Fibroblast of lung (primary cell): ENCODE measurements around the gene ZNF319. TPM values are rescaled to one million over a fixed set of nuclear protein-coding genes. Genes with fewer than 3 reads are reported as not detected.

Source experiments
- DNase-seq, 2 donors: peaks; one replicate each; pipeline versions ENCODE4 v3.0.0 to v3.0.0-alpha.2; 2010; ENCODE audit warnings: low read depth in 2 of 2
- H2AFZ ChIP-seq: 2 replicates; pipeline ENCODE4 v1.5.1; 2012; ENCODE audit warnings: low read length, control low read depth, inconsistent platforms
- H3K27ac ChIP-seq: 2 replicates; pipeline ENCODE4 v1.5.1; 2011; ENCODE audit warnings: low read length, control low read depth; ENCODE audit not compliant: insufficient read depth
- H3K27me3 ChIP-seq: 2 replicates; pipeline ENCODE4 v1.5.1; 2011; ENCODE audit warnings: mild to moderate bottlenecking, low read length; ENCODE audit not compliant: control insufficient read depth, insufficient read depth
- H3K36me3 ChIP-seq: 2 replicates; pipeline ENCODE4 v1.5.1; 2011; ENCODE audit warnings: low read length; ENCODE audit not compliant: control insufficient read depth, insufficient read depth
- H3K4me1 ChIP-seq: 2 replicates; pipeline ENCODE4 v1.5.1; 2011; ENCODE audit warnings: low read length; ENCODE audit not compliant: control insufficient read depth, insufficient read depth; ENCODE audit errors: extremely low read depth
- H3K4me2 ChIP-seq: 2 replicates; pipeline ENCODE4 v1.5.1; 2011; ENCODE audit warnings: low read length, control low read depth; ENCODE audit not compliant: insufficient read depth; ENCODE audit errors: extremely low read depth
- H3K4me3 ChIP-seq, 4 experiments: fragments of 200-600 bp in 1 of 4; sonication (generic) in 1 of 4; replicated peaks in 1 of 4; 2 replicates each; pipeline ENCODE4 v1.5.1; 2011 to 2016; ENCODE audit warnings: low read length in 4 of 4, low read depth in 3 of 4, mild to moderate bottlenecking in 3 of 4, control low read depth in 2 of 4, inconsistent platforms in 1 of 4, mixed read lengths in 1 of 4; ENCODE audit not compliant: insufficient read depth in 1 of 4; ENCODE audit errors: control extremely low read depth in 1 of 4
- H3K79me2 ChIP-seq: 2 replicates; pipeline ENCODE4 v1.5.1; 2012; ENCODE audit warnings: mild to moderate bottlenecking, low read length, inconsistent platforms; ENCODE audit not compliant: control insufficient read depth, insufficient read depth
- H3K9ac ChIP-seq: 2 replicates; pipeline ENCODE4 v1.5.1; 2011; ENCODE audit warnings: mild to moderate bottlenecking, low read length, control low read depth; ENCODE audit not compliant: insufficient read depth
- H3K9me3 ChIP-seq: 2 replicates; pipeline ENCODE4 v1.5.1; 2012; ENCODE audit warnings: low read depth, low read length; ENCODE audit not compliant: control insufficient read depth, insufficient read depth
- H4K20me1 ChIP-seq: 2 replicates; pipeline ENCODE4 v1.5.1; 2011; ENCODE audit warnings: low read length; ENCODE audit not compliant: control insufficient read depth, insufficient read depth; ENCODE audit errors: extremely low read depth
- CTCF ChIP-seq, 2 donors: IDR thresholded peaks in 1 of 2; conservative IDR thresholded peaks in 1 of 2; 1 replicate in 1 of 2; 2 replicates in 1 of 2; pipeline ENCODE4 v1.5.1; 2011 to 2012; ENCODE audit warnings: low read length in 2 of 2, control low read depth in 1 of 2, inconsistent platforms in 1 of 2, low read depth in 1 of 2, mild to moderate bottlenecking in 1 of 2
- EZH2 ChIP-seq: IDR thresholded peaks from 2 replicates; pipeline ENCODE4 v1.5.1; 2012; ENCODE audit warnings: low read length, control low read depth, mild to moderate bottlenecking; ENCODE audit errors: missing control alignments
- polyA plus RNA-seq, 2 donors: library from polyadenylated mRNA; depleted of rRNA in 1 of 2; stranded (reverse) in 1 of 2; unstranded in 1 of 2; fragments of >200 nt; gene quantifications; 2 replicates each; pipeline ENCODE4 v1.2.1, GENCODE V29; 2011 to 2012; ENCODE audit warnings: missing spikeins in 1 of 2
- total RNA-seq: library from RNA; depleted of rRNA; stranded (reverse); fragments of >200 nt; gene quantifications from 2 replicates; pipeline ENCODE4 v1.2.1, GENCODE V29; 2014

ZNF319 gene
- total and polyA plus RNA-seq, 2 donors (not counting 1 experiment from before 2014, with no cell fraction given) = 2.6 to 4.1 TPM

GRCh38 chr16:57962046-57962445 lies 38.4 kb downstream of the ZNF319 start:
- no peaks in the 10 kb centered on the region for H3K79me2 ChIP-seq
- no peaks in the 10 kb centered on the region for H3K36me3 ChIP-seq
- no peak overlapping the region for H2AFZ ChIP-seq
- H3K27me3 ChIP-seq = peaks cover 11% of the 10 kb centered on the region
- no peak overlapping the region for H3K27ac ChIP-seq
- no peak overlapping the region for H3K4me2 ChIP-seq
- no peaks in the 10 kb centered on the region for H3K9me3 ChIP-seq
- H3K4me1 ChIP-seq = no peaks in the 10 kb centered on the region
- TF ChIP-seq EZH2 (no peak), CTCF (conservative IDR thresholded peaks at IDR 0.05 in 1 of 2, IDR thresholded peaks at IDR 0.05 in 1 of 2; ENCODE audit: low read depth in 1 of 2, low read length in 2 of 2) (no peak)
- H3K4me3 ChIP-seq = no peak overlapping the region
- H3K9ac ChIP-seq = no peak overlapping the region
- DNase-seq = no peak
- no peaks in the 10 kb centered on the region for H4K20me1 ChIP-seq

GRCh38 chr16:57961538-57961937 lies 38.9 kb downstream of the ZNF319 start:
- Histone ChIP-seq H3K27me3 (peaks cover 11% of the 10 kb centered on the region), H3K4me1 (no peaks in the 10 kb centered on the region)
- no peak for DNase-seq

GRCh38 chr16:57960826-57961472 lies 39.5 kb downstream of the ZNF319 start:
- Histone ChIP-seq H3K27me3 (peaks cover 11% of the 10 kb centered on the region), H3K36me3 (no peaks in the 10 kb centered on the region), H3K4me1 (no peaks in the 10 kb centered on the region), H3K4me2 (no peak overlapping the region), H3K9ac (no peak overlapping the region), H3K4me3 (no peak overlapping the region), H3K9me3 (no peaks in the 10 kb centered on the region), H2AFZ (no peak overlapping the region), H3K79me2 (no peaks in the 10 kb centered on the region), H4K20me1 (no peaks in the 10 kb centered on the region), H3K27ac (no peak overlapping the region)
- no peak for DNase-seq
- TF ChIP-seq CTCF (conservative IDR thresholded peaks at IDR 0.05 in 1 of 2, IDR thresholded peaks at IDR 0.05 in 1 of 2; ENCODE audit: low read depth in 1 of 2, low read length in 2 of 2) (no peak), EZH2 (no peak)

More at GRCh38 chr16:57961538-57961937, 38.9 kb downstream of the ZNF319 start:
- Histone ChIP-seq H3K36me3 (no peaks in the 10 kb centered on the region), H3K9ac (no peak overlapping the region), H2AFZ (no peak overlapping the region), H3K4me2 (no peak overlapping the region), H3K79me2 (no peaks in the 10 kb centered on the region), H4K20me1 (no peaks in the 10 kb centered on the region), H3K9me3 (no peaks in the 10 kb centered on the region), H3K4me3 (no peak overlapping the region), H3K27ac (no peak overlapping the region)
- no peak for TF ChIP-seq CTCF (conservative IDR thresholded peaks at IDR 0.05 in 1 of 2, IDR thresholded peaks at IDR 0.05 in 1 of 2; ENCODE audit: low read depth in 1 of 2, low read length in 2 of 2)
- TF ChIP-seq EZH2 = no peak
